GM12801 (cell line): ENCODE results near the gene NIT2.

Experiments
- TF ChIP-seq, protein P1 (sequence below): IDR thresholded peaks from one replicate; pipeline ENCODE4 v1.5.1; 2011; ENCODE audit warnings: control low read depth; ENCODE audit not compliant: insufficient read length; ENCODE audit errors: extremely low read depth

The NIT2 gene

GRCh38 chr3:100310355-100310965 is 24.1 kb upstream of the NIT2 start:
- TF ChIP-seq, protein P1, sequence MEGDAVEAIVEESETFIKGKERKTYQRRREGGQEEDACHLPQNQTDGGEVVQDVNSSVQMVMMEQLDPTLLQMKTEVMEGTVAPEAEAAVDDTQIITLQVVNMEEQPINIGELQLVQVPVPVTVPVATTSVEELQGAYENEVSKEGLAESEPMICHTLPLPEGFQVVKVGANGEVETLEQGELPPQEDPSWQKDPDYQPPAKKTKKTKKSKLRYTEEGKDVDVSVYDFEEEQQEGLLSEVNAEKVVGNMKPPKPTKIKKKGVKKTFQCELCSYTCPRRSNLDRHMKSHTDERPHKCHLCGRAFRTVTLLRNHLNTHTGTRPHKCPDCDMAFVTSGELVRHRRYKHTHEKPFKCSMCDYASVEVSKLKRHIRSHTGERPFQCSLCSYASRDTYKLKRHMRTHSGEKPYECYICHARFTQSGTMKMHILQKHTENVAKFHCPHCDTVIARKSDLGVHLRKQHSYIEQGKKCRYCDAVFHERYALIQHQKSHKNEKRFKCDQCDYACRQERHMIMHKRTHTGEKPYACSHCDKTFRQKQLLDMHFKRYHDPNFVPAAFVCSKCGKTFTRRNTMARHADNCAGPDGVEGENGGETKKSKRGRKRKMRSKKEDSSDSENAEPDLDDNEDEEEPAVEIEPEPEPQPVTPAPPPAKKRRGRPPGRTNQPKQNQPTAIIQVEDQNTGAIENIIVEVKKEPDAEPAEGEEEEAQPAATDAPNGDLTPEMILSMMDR = no peak

DNA sequence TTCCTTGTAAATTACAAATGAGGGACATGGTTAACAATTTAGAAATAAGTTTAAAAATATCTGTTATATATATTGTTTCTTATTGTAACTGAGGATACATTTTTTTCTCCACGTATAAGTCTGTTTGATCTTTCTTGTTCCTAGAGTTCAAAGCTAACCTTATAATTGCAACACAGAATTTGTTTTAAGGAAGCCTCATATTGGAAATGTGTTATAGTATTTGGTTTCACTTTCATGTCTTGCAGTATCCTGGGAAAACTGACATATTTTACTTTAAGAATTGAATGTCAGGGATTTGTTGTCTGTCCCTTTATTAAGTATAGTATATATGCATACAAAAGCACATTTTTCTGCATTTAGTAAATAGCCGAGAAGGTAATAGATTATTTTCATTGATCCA is 23.5 kb upstream of the NIT2 start:
- TF ChIP-seq, protein P1 = no peak

DNA sequence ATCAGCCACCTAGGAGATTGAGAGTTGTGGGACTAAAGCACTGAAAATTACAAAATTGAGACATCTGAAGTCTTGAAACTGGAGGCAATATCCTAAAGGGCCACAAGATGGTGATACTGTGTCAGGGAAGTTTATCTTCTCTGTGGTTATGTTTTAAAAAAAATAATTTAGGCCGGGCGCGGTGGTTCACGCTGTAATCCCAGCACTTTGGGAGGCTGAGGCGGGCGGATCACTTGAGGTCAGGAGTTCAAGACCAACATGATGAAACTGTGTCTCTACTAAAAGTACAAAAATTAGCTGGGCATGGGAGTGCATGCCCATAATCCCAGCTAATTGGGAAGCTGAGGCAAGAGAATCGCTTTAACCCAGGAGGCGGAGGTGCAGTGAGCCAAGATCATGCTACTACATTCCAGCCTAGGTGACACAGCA is 17.9 kb upstream of the NIT2 start:
- TF ChIP-seq, protein P1 = no peak

GRCh38 chr3:100317912-100318311 is 16.6 kb upstream of the NIT2 start:
- TF ChIP-seq, protein P1 = no peak

- TF ChIP-seq, protein P1 = no peak
Measured at GRCh38 chr3:100319951-100320350, 14.6 kb upstream of the NIT2 start.

- TF ChIP-seq, protein P1 = no peak
Measured at GRCh38 chr3:100324044-100324443, 10.5 kb upstream of the NIT2 start.

GRCh38 chr3:100325827-100326226 is 8.7 kb upstream of the NIT2 start:
- TF ChIP-seq, protein P1 = no peak
